T follicular helper cell (primary cell): ENCODE data around the gene AQP7.
"Not testable (repeated sequence)": the region's sequence is repeated elsewhere in the genome, so short reads cannot be mapped to it uniquely, and the experiment has no call there.

Experiments used
- DNase-seq: peaks from one replicate; pipeline ENCODE4 v3.0.0-alpha.2; 2020; ENCODE audit warnings: low read depth

The AQP7 gene

DNA sequence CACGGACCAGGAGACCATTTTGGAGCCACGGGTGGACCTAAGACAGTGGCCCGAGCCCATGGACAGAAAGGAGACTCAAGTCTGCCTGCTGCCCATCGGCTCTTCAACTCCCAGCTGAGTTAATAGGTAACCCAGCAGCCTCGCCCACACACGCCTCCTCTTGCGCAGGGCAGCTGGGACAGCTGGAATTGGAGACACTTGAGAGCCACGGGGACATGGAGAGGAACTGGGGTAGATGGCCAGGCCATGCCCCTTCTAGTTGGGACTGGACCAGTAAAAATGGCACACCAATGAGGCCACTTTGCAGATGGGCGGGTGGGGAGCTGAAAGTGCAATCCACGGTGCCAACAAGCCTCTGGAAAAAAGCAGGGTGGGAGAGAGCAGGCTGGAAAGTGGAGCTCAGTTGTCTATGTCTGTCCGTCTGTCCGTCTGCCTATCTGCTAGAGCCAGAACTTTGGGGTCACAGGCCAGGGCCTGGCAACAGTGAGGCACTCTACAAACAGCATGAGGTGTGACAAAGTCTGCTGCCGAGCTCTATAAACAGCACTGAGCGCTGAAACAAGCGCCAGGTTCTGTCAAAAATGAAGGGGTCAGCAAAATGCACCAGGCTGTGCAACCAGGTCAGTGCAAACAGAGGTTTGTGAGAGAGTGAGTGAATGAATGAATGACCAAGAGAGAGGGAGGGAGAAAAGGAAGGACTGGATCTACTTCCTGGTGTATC, 7.0 kb downstream of the AQP7 start:
- not testable (repeated sequence) for DNase-seq

DNA sequence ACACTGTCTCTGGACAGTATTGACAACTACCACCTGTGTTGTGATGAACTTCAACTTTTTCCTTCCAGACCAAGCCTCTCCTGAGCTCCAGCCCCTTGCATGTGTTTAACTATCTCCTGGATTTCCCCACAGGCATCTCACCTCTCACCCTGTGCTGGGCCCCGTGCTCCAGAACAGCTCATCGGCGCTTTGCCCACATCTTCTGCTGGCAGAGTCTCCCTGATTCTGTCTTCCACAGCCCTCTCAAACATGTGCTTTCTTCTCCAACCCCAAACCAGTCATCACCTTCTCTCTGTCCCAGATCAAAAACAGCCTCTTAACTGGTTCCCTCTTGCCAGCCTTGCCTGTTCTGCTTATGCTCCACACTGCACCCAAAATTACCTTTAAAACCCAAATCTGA, 8.4 kb downstream of the AQP7 start:
- DNase-seq = not testable (repeated sequence)

DNA sequence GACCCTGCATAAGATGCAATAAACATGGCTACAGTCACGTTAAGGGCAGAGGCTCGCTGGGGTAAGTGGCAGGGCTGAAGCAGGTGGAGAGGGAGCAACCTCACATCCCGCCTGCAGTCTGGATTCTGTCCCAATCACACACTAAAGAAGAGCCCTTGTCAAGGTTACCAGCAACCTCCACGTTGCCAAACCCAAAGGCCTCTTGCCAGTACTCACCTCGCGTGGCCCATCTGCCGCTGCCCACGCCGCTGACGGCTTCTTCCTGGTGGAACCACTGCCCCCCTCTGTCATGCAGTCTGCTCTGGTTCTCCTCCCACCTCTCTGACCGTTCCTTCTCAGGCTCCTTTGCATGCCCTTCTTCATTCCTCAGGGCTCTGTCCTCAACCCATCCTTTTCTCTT, 8.8 kb downstream of the AQP7 start:
- DNase-seq = no peak

DNA sequence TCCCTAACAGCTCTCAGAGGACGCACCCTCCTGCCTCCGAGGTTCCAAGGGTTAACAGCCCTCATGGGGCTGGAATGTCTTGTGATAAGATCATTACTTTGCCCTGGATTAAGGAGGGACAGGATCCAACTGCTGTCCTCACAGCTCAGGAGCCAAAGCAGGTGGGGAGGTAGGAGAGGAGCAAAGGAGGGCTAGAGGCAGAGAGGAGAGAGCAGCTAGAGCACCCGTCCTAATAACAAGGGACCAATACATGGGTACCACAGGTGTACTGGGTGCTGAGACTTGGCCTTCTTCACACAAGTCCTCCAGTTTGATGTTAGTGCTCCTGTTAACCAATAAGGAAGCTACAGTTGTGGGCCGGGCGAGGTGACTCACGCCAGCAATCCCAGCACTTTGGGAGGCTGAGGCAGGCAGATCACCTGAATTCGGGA, 9.8 kb downstream of the AQP7 start:
- DNase-seq = not testable (repeated sequence)

DNA sequence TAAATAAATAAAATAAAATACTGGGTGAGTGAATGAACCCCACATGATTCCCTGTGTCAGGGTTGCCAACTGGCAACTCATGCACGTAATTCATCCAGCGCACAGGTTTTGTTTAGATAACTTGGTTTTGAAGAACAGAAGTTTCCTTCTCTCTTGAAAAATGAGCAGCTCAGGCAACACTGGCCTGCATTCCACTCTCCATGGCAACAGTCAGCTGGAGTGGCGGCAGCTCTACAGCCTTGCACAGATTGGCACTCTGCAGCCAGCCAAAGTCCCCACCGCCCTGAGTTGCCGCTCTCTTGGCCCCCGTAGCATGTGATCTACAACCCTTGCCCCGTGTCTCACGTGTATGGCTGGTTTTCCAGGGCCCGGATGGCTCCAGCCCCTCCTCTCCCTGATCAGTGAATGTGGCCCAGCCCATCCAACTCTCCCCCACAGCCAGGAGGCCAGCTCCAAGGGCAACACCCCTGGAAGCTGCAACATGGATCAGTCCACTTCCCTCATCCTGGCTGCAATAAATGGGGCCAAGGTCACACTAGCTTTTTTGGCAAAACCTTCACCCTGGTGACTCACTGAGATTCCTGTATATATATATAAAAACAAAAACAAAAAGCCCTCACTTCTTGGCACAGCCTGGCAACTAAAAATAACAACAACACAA, 11.1 kb downstream of the AQP7 start:
- not testable (repeated sequence) for DNase-seq

DNA sequence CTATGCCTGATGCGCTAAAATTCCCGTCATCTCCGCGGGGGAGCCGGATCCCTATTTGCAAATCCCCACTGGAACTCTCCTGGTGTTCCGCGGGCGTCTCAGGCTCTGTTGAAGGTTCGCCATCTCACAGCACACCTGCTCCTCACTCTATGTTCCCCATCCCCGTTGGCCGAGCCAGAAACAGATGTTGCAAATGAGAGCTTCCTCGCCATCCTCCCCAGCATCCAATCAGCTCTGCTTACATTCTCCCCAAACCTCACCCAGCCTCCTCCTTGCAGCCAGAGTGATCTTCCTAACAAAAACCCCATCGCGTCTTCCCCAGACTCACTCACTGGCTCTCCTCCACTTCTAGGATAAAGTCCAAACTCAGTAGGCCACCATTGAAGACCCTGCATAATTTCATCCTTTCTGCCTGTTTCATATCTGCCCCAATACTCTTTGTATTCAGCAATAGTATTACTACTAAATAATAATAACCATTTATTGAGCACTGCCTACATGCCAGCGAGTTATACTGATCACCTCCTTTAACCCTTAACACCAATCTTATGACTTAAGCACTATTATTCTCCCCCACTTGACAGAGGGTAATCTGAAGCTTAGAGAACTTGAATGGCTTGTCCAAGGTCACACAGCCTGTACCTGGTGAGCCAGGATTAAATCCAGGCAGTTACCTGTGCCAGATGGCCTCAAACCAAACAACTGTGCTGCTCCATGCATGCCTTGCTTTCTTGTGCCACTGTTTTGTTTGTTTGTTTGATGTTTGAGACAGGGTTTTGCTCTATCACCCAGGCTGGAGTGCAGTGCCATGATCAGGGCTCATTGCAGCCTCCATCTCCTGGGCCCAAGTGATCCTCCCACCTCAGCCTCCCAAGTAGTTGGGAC, 14.0 kb downstream of the AQP7 start:
- DNase-seq = no peak

DNA sequence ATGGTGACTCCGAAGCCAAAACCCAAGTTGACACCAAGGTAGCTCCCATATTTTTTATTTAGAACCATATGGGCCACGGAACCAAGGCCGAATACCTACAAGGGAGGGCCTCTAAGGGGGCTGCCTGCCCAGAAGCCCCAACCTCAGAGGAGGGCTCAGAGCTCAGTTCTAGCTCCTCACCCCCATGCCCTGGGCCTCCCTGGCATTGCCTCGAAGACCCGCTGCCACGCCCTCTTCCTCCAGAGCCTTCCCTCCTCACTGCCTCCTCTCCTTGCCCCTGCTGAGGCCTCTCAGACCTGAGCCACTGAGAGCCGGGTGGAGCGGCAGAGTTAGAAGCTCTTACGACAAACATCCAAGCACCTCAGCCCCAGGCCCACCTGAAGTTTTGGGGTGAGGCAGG, 15.4 kb downstream of the AQP7 start:
- DNase-seq = not testable (repeated sequence)

DNA sequence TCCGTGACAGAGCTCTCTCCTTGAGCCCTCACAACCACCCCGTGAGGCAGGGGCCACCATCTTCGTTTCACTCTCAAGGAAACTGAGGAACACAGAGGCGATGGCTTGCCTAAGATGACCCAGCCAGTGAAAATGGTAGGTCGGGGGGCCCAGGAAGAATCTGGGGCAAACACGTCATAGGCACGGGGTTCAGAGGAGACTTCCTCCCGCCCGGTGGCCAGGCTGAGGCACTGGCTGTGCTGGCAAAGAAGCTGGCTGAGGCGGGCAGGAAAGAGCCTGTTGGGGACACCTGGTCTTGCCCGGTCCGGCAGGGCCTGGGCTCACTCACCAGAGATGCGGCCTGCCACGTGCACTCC, 15.7 kb downstream of the AQP7 start:
- not testable (repeated sequence) for DNase-seq

DNA sequence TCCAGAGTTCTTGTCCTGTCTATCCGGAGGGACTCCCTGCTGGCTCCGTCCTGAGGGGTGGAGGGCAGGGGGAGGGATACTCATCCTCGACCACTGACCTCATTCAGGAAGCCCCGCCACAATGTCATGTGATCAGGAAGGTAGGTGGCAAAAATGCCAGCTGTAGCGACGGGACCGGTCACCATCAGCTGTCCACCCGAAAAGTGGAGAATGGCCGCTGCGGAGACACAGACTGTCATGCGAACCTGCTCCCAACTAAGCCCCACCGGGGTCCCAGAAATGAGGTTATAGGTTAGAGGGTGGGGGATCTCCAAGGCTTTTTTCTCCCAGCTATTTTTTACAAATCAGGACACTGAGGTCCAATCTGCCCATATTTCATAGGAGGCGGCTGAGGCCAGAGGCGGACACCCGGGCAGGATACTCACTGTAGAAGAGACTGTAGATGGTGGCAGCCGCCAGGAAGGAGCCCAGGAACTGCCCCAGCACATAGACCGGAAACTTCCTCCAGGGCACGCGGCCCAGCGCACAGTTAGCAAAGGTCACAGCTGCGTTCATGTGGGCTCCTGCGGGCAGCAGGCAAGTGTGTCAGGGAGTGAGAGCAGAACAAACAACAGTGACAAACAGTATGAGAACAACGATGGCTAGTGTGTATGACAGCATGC, 16.3 kb downstream of the AQP7 start:
- DNase-seq = not testable (repeated sequence)

DNA sequence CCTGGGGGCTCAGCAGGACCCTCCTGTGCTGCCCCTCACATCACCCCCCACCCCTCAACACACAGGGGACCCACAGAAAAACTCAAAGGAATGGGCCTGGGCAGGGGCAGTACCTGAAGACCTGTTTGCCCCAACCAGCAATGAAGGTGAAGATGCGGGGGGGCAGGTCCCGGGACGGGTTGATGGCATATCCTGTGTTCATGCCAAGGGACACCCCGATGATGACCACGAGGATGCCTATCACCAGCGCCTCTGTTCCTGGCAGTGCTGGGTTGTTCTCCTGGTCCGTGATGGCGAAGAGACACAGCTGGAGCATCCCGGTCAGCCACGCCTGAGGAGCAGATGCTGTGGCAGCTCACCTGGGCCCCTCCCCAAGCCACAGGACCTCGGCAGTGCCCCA, 16.8 kb downstream of the AQP7 start:
- not testable (repeated sequence) for DNase-seq

DNA sequence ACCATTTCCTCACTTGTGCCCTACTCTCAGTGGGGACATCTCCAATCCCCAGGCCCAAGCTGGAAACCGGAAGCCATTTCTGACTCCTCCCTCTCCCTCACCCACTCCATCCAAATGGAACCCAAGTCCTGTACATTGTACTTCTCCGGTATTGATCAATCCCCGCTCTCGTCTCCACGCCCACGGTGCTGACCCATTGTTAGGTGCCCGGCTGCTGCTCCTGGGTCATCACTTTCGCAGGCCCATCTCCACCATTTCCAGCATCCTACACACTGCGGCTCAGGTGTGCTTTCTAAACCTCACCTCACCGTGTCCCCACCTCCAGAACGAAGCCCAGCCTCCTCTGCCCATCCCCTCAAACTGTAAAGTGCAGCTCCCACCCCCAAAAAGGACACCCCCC, 19.0 kb downstream of the AQP7 start:
- not testable (repeated sequence) for DNase-seq

DNA sequence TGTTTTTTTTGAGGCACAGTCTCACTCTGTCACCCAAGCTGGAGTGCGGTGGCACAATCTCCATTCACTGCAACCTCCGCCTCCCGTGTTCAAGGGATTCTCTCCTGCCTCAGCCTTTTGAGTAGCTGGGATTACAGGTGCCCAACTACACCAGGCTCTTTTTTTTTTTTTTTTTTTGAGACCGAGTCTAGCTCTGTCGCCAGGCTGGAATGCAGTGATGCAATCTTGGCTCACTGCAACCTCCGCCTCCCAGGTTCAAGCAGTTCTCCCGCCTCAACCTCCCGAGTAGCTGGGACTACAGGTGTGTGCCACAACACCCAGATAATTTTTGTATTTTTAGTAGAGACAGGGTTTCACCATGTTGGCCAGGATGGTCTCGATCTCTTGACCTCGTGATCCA, 20.0 kb downstream of the AQP7 start:
- DNase-seq = not testable (repeated sequence)

DNA sequence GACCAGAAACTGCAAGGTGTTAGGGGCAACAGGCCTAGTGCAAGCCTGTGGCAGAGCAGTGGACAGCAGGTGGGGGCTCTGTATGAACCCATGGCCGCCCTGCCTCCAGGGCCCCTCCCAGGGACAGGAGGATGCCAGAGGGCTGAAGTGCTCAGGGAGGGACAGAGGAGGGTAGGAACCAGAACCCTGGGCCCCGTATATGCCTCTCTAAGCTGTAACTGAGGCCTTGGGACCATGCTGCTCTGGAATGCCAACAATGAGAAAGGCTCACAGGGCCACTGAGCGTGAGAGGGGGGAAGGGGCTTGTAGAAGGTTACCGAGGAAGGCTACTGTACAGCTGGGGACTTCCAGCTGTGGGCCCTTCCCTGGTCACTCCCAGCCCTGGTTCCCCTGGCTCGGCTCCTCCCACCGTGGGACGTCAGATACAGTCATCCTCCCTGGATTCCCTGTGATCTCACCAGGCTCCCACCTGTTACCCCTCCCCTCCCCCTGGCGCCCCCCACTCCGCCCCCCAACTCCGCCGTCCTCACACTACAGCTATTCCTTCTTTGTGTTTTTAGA, 21.1 kb downstream of the AQP7 start:
- DNase-seq = no peak

DNA sequence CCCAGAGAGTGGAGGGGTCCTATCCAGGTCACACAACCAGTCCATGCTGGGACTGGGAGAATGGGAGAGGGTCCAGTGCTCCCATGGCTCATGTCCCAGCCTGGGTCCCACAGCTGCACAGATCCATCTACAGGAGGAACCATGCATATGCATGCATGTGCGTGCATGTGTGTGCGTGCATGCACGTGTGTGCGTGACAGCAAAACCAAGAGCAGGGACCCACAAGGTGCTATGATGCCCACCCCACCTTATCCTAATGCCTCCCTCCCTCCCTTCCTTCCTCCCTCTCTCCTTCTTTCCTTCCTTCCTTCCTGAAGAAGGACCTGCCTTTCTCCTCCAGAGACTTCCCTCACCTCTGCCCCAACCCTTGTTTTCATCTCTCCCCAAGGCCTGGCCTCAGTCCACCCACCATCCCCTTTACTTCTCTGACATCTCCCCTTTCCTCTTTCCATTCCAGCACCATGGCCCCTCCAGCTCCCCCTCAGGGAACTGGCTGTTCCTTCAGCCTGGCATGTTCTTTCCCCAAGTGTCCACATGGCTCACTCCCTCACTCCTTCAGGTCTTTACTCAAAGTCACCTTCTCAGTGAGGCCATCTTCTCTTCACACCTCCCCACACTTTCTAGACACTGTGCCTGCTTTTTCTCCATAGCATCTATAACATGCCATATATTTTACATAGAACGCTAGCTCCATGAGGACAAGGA, 21.8 kb downstream of the AQP7 start:
- DNase-seq = no peak

DNA sequence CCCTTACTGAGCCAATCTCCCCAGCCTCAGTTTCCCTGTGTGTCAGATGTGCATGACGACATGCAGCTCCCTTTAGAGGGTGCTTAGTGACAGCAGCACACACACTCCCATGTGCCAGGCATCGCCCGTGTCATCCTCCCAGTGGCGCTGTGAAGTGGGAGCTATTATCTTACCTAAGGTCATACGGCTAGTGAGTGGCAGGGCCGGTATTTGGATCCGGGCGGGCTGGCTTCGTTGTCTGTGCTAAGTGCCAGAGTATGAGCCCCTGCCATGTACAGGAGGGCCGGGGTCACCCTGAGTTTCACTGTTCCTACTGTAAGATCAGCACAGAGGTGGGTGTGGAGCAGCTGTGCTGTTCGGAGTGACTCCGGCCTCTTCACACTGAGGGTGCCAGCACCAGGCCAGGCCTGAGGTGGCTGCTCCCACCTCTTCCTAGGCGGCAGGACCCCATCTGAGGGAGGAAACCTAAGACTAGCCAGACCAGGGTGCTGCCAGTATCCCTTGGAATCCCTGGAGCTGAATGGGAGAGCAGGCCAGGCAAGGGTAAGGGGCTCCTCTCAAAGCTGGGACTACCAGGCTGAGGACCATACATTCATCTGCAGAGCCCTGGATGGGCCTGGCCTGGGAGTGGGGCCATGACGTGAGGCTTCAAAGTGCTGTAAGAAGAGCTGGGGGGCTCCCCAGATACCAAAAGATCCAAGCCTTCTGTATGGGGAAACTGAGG, 22.5 kb downstream of the AQP7 start:
- DNase-seq = no peak

DNA sequence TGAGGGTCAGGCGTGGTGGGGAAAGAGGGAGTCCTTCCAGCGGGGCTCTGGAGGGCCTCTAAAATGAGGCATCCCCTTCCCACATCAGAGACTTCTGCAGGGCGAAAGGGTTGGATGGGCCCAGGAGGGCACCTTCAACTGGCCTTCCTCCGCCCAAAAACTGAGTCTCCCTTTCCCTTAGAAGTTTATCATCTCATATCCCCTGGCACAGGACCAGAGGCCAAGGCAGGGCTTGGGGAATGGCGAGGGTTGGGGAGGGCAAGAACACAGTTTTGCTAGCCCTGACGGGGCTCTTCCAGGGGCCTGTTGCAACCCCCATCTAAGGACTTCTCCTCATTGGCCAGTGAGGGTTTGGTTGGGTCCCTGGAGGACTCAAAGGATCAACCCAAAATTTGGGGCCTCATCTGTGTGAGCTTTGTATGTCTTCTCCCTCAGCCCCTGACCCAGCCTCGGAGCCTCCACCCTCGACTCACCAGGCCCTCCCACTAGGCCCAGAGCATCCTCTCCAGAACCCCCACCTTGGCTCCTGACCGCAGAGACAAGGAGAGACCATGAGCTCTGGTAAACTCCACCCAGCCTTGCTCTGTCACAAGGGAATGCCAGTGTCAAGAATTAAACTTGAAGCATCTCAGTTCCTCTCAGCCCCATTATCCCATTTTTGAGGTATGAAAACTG, 24.1 kb downstream of the AQP7 start:
- DNase-seq = no peak

DNA sequence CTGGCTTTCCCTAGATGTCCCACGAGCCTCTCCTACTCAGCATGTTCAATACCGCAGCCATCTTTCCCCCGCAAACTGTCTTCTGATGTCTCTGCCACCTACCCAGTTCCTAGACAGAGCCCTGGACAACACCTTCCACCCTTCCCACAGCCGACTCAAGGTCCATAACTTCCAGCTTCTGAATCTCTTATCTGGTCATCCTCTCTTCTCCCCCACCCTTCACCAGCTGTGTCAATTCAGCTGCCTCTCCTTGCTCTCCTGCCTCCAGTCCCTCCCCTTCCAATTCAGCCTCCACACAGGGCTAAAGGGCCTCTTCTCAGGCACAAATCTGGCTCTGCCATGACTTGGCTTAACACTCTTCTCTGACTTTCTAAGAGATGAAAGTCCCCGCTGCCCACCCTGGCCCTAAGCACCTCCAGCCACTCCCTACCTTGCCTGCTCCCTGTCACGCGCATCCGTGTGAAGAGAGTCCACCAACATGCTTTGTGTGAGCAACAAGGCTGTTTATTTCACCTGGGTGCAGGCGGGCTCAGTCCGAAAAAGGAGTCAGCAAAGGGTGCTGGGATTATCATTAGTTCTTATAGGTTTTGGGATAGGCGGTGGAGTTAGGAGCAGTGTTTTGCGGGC, 25.2 kb downstream of the AQP7 start:
- DNase-seq = no peak

DNA sequence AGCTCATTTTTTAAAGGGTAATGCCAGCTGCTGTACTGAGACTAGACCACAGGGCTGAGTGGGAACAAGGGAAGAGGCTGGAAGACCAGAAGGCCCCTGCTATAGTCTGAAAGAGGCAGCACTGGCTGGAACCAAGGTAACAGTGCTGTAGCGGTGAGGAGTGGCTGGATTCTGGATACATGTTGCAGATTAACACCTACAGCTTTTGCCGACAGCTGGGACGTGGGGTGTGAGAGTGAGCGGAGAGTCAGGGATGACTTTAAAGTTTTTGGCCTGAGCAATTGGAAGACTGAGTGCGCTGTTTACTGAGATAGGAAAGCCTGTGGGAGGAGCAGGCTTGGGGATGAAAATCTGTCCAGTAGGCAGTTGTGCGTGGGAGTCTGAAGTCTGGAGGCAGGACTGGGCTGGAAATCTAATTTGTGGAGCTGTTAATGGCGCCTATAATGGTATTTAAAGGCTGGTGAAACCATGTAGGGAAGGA, 26.5 kb downstream of the AQP7 start:
- no peak for DNase-seq

DNA sequence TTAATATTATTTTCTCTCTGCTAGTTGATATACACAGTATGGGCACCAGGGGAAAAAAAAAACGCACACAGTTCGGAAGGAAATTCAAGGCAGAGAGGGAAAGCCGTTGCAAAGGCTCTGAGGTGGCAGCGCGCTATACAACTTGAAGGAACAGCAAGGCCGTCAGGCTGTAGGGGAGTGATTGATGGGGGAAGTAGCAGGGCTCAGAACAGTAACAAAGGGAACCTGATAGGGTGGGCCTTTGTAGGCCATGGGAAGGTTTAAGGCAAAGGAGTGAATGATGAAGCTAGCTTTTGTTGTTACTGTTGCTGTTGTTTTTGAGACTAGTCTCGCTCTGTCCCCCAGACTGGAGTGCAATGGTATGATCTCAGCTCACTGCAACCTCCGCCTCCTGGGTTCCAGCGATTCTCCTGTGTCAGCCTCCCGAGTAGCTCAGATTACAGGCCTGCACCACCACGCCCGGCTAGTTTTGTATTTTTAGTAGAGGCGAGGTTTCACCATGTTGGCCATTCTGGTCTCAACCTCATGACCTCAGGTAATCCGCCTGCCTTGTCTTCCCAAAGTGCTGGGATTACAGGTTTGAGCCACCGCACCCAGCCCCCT, 27.0 kb downstream of the AQP7 start:
- no peak for DNase-seq
